Measurements from ENCODE around the gene SLC8A1. TPM values are rescaled to one million over a fixed set of nuclear protein-coding genes. Genes with fewer than 3 reads are reported as not detected.

The SLC8A1 gene
- total RNA-seq, 2 donors from 2014 or later, result 23.2 to 28.2 TPM

DNA sequence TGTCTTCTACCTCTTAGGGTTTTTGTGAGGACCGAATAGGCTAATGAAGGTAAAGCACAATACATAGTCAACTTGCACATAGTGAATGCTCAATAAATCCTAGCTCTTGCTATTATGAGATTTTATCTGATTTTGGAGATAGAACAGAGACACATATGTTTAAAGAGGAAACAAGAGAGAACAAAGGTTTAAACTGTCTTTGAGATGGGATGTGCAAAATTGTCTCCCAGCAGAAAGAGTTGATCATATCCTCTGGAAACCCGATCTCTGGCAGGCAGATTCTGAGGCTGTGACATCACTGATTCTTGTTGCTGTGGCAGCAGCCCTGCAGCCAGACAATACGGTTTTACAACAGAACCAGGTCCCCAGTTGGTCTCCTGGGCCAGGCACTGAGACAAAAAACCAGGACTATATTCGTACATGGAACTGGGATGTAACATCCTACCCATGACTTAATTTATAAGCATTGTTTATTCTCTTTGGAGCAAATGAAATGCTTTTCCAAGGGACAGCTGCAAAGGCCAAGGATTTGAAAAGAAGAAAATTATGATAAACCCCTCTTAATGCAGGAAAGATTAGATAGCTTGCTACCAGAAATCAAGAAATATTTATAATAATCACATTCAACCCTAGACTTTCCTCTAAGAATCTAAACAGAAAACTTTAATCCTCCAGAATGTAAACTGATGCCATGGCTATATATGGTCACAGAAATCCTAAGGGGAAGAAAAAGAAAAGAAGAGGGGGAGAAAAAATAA is 80.2 kb downstream of the SLC8A1 start:
- WGBS, result 14% methylated on average over 4 of the region's 4 CpGs
- Histone ChIP-seq H3K9me3 (no peaks in the 10 kb centered on the region), H3K27me3 (replicated peaks; ENCODE audit: insufficient read depth) (no peaks in the 10 kb centered on the region), H3K27ac (peak overlapping the region in 1 of 2 donors; percentile 20), H3K4me3 (no peak overlapping the region), H3K36me3 (no peaks in the 10 kb centered on the region), H3K4me1 (replicated peaks) (no peaks in the 10 kb centered on the region)
- no peak for TF ChIP-seq POLR2AphosphoS5 (IDR thresholded peaks at IDR 0.05)
- intact Hi-C loops (cut with DNase I), result loop anchor here (5.0 kb wide), 1 partner anchor 81 kb away; the partner anchor contains the start of gene SLC8A1
- no peak for DNase-seq (ENCODE audit: low spot score)

DNA sequence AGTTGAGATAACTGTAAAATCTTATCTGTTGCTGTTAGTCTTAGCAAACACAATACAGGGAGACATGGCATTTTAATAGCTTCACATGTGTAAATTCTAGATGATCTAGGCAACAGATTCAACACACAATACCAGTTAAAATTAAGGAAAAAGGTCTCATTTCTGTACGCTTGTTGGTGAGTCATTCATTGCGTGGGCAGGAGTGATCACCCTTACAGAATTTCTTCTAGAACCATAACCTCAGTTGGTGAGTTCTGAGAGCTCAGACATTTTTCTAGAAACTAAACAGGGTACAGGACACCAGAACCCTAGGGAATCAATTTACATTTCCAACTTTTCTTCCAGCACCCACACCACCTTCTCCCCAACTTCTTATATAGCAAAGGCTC is 81.9 kb downstream of the SLC8A1 start:
- no peak overlapping the region for H3K4me3 ChIP-seq
- DNase-seq (ENCODE audit: low spot score), result no peak
- H3K36me3 ChIP-seq, result no peaks in the 10 kb centered on the region
- no peaks in the 10 kb centered on the region for H3K4me1 ChIP-seq (replicated peaks)
- no peak for TF ChIP-seq POLR2AphosphoS5 (IDR thresholded peaks at IDR 0.05)
- no peak for TF ChIP-seq POLR2A (IDR thresholded peaks at IDR 0.05)
- TF ChIP-seq, protein P1, sequence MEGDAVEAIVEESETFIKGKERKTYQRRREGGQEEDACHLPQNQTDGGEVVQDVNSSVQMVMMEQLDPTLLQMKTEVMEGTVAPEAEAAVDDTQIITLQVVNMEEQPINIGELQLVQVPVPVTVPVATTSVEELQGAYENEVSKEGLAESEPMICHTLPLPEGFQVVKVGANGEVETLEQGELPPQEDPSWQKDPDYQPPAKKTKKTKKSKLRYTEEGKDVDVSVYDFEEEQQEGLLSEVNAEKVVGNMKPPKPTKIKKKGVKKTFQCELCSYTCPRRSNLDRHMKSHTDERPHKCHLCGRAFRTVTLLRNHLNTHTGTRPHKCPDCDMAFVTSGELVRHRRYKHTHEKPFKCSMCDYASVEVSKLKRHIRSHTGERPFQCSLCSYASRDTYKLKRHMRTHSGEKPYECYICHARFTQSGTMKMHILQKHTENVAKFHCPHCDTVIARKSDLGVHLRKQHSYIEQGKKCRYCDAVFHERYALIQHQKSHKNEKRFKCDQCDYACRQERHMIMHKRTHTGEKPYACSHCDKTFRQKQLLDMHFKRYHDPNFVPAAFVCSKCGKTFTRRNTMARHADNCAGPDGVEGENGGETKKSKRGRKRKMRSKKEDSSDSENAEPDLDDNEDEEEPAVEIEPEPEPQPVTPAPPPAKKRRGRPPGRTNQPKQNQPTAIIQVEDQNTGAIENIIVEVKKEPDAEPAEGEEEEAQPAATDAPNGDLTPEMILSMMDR (IDR thresholded peaks at IDR 0.05), result no peak
- no peaks in the 10 kb centered on the region for H3K9me3 ChIP-seq
- H3K27ac ChIP-seq, result no peak overlapping the region
- 80% methylated on average over 2 of the region's 2 CpGs for WGBS
- intact Hi-C loops (cut with DNase I), result loop anchor here (5.0 kb wide), 1 partner anchor 82 kb away; the partner anchor contains the start of gene SLC8A1
- H3K27me3 ChIP-seq (replicated peaks; ENCODE audit: insufficient read depth), result no peaks in the 10 kb centered on the region

DNA sequence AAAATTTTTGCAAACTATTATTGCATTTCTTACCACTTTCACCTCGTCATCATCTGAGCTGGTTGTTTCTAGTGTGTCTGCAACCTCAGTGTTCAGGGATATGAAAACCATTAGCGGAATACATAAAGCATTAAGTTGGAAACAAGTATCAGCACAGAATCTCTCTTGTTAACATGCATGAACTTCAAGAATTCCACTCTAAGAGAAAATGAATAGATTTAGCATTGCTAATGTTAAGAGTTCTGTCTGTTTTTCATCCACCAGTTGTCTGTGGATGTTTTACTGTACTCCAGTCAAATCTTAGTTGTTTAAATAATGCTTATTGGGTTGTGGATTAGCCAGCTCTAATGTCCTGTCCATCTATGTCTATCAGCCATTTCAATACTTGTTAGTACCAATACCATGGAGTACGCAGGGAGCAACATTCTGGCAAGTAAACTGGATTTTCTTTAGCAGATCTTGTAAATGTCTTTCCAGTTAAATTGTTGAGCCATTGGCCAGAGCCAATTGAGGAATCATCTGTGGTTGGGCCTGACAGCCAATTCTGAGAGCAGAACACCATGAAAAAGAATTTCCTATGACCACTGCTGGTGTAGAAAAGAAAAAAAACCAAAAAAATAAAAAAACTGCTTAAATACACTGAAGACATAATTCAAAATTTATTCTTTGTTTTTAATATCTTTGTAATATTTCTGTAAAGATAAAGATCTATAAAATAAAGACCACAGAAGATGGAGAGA is 82.5 kb downstream of the SLC8A1 start:
- Histone ChIP-seq H3K4me3 (no peak overlapping the region), H3K36me3 (no peaks in the 10 kb centered on the region), H3K27me3 (replicated peaks; ENCODE audit: insufficient read depth) (no peaks in the 10 kb centered on the region), H3K9me3 (no peaks in the 10 kb centered on the region), H3K4me1 (replicated peaks) (no peaks in the 10 kb centered on the region), H3K27ac (no peak overlapping the region)
- intact Hi-C loops (cut with DNase I), result loop anchor here (5.0 kb wide), 1 partner anchor 83 kb away; the partner anchor contains the start of gene SLC8A1
- WGBS, result 79% methylated on average over 3 of the region's 3 CpGs
- no peak for DNase-seq (ENCODE audit: low spot score)
- TF ChIP-seq, protein P1 (IDR thresholded peaks at IDR 0.05), result no peak
- TF ChIP-seq POLR2AphosphoS5 (IDR thresholded peaks at IDR 0.05) (no peak), POLR2A (IDR thresholded peaks at IDR 0.05) (no peak)

DNA sequence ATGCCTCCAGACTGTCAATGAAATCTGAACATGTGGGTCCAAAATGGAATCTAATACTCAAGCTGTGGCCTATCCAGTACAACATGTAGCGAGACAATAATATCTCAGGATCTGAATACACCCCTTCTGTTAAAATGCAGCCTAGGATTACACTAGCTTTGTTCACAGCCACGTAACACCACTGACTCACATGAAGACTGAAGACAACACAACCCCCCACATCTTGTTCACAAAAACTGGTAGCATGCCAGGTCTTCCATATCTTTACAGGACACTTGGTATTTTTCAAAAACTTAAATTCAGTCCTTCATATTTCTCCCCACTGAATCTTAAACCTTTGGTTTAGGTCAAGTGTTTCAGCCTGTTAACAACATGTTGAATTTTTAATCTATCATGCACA is 84.2 kb downstream of the SLC8A1 start:
- 90% methylated on average over 2 of the region's 2 CpGs for WGBS
- Histone ChIP-seq H3K27me3 (replicated peaks; ENCODE audit: insufficient read depth) (no peaks in the 10 kb centered on the region), H3K36me3 (no peaks in the 10 kb centered on the region), H3K9me3 (no peaks in the 10 kb centered on the region), H3K27ac (no peak overlapping the region), H3K4me1 (replicated peaks) (no peaks in the 10 kb centered on the region), H3K4me3 (no peak overlapping the region)
- TF ChIP-seq POLR2A (IDR thresholded peaks at IDR 0.05) (no peak), POLR2AphosphoS5 (IDR thresholded peaks at IDR 0.05) (no peak)
- TF ChIP-seq, protein P1 (IDR thresholded peaks at IDR 0.05), result no peak
- DNase-seq (ENCODE audit: low spot score), result no peak
- intact Hi-C loops (cut with DNase I), result no loop called here

- Histone ChIP-seq H3K36me3 (no peaks in the 10 kb centered on the region), H3K4me3 (no peak overlapping the region), H3K27ac (no peak overlapping the region), H3K9me3 (no peaks in the 10 kb centered on the region), H3K27me3 (replicated peaks; ENCODE audit: insufficient read depth) (no peaks in the 10 kb centered on the region), H3K4me1 (replicated peaks) (no peaks in the 10 kb centered on the region)
- TF ChIP-seq, protein P1 (IDR thresholded peaks at IDR 0.05), result no peak
- TF ChIP-seq POLR2A (IDR thresholded peaks at IDR 0.05) (no peak), POLR2AphosphoS5 (IDR thresholded peaks at IDR 0.05) (no peak)
- no peak for DNase-seq (ENCODE audit: low spot score)
- WGBS, result 98% methylated on average over 2 of the region's 2 CpGs
- intact Hi-C loops (cut with DNase I), result no loop called here
Measured at GRCh38 chr2:40367032-40367431, 84.9 kb downstream of the SLC8A1 start.
